Prostate gland (tissue), 2 donors: ENCODE measurements around the gene ORC5. TPM values are rescaled to one million over a fixed set of nuclear protein-coding genes. Genes with fewer than 3 reads are reported as not detected.
"Not testable (repeated sequence)": the region's sequence is repeated elsewhere in the genome, so short reads cannot be mapped to it uniquely, and the experiment has no call there.

Experiments
- DNase-seq: peaks from one replicate; pipeline ENCODE4 v3.0.0-alpha.2; 2019; ENCODE audit warnings: low spot score
- H3K27ac ChIP-seq, 2 donors: fragments of 200-600 bp; sonication (generic); 2 replicates each; pipeline ENCODE4 v1.5.1; 2017 to 2019
- H3K27me3 ChIP-seq: fragments of 200-600 bp; sonication (generic); replicated peaks from 2 replicates; pipeline ENCODE4 v1.5.1; 2019; ENCODE audit not compliant: insufficient read depth
- H3K36me3 ChIP-seq, 2 donors: fragments of 200-600 bp; sonication (generic); 1 replicate in 1 of 2; 2 replicates in 1 of 2; pipeline versions ENCODE4 v1.5.1 to v1.8.1; 2017 to 2019
- H3K4me1 ChIP-seq: fragments of 200-600 bp; sonication (generic); replicated peaks from 2 replicates; pipeline ENCODE4 v1.5.1; 2019
- H3K4me3 ChIP-seq, 2 donors: fragments of 200-600 bp; sonication (generic); 2 replicates each; pipeline ENCODE4 v1.5.1; 2017 to 2019
- H3K9me3 ChIP-seq: fragments of 200-600 bp; sonication (generic); 2 replicates; pipeline ENCODE4 v1.5.1; 2017
- POLR2A ChIP-seq: fragments of 450-650 bp; IDR thresholded peaks from one replicate; pipeline ENCODE4 v1.6.1; 2016; ENCODE audit warnings: antibody characterized with exemption, mild to moderate bottlenecking
- POLR2AphosphoS5 ChIP-seq: sonication (generic); formaldehyde crosslinking; IDR thresholded peaks from one replicate; pipeline ENCODE4 v1.6.1; 2017; ENCODE audit warnings: antibody characterized with exemption
- WGBS: methylation state at CpG from one replicate; pipeline ENCODE4 v1.1.5; 2018; 5-methylcytosine and 5-hydroxymethylcytosine counted together
- intact Hi-C: fragments of 100-400 bp; cut with DNase I; formaldehyde crosslinking; loops from one replicate; pipeline ENCODE4 v1.14.2; 2022
- total RNA-seq, 2 donors: library from RNA; depleted of rRNA; stranded (reverse); fragments of >200 nt; gene quantifications; one replicate each; pipeline ENCODE4 v1.1.0, GENCODE V29; 2016
- TF ChIP-seq, protein P1 (sequence below), 4 experiments: fragments of 200-600 bp in 2 of 4; fragments of 450-650 bp in 2 of 4; sonication (generic) in 2 of 4; IDR thresholded peaks; 1 replicate in 3 of 4; 2 replicates in 1 of 4; pipeline ENCODE4 v1.5.1; 2016 to 2019; ENCODE audit warnings: antibody characterized with exemption in 4 of 4, mild to moderate bottlenecking in 2 of 4, moderate library complexity in 2 of 4

ORC5 gene
- total RNA-seq, 2 donors from 2014 or later: 31.6 to 50.5 TPM

DNA sequence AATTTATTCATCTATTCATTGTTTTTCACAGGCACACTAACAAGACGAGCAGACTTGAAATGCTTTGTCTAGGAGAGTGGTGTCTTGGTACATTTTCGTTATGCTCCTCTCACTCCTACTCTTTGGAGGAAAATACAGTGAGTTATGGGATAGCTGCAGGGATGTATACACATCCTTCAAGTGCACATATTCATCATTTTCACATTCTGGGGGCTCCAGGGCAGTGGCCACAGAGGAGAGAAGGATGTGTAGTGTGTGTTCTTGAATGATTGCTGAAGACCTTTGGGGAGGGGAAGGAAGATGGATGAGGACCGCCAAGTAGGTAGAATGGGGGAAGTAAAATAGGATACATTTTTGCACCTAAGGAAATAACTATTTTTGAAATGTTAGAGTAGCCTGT lies 34.8 kb upstream of the ORC5 start:
- H3K4me1 ChIP-seq: no peaks in the 10 kb centered on the region
- H3K36me3 ChIP-seq: no peaks in the 10 kb centered on the region
- no peaks in the 10 kb centered on the region for H3K27me3 ChIP-seq
- no peak overlapping the region for H3K27ac ChIP-seq
- TF ChIP-seq POLR2A: no peak
- no peak for TF ChIP-seq POLR2AphosphoS5
- TF ChIP-seq, protein P1, sequence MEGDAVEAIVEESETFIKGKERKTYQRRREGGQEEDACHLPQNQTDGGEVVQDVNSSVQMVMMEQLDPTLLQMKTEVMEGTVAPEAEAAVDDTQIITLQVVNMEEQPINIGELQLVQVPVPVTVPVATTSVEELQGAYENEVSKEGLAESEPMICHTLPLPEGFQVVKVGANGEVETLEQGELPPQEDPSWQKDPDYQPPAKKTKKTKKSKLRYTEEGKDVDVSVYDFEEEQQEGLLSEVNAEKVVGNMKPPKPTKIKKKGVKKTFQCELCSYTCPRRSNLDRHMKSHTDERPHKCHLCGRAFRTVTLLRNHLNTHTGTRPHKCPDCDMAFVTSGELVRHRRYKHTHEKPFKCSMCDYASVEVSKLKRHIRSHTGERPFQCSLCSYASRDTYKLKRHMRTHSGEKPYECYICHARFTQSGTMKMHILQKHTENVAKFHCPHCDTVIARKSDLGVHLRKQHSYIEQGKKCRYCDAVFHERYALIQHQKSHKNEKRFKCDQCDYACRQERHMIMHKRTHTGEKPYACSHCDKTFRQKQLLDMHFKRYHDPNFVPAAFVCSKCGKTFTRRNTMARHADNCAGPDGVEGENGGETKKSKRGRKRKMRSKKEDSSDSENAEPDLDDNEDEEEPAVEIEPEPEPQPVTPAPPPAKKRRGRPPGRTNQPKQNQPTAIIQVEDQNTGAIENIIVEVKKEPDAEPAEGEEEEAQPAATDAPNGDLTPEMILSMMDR (IDR thresholded peaks at IDR 0.05): no peak
- H3K9me3 ChIP-seq: no peaks in the 10 kb centered on the region
- intact Hi-C loops: no loop called here
- no peak for DNase-seq
- no peak overlapping the region for H3K4me3 ChIP-seq
- WGBS: 77% methylated on average over 3 of the region's 3 CpGs

- Histone ChIP-seq H3K36me3 (no peaks in the 10 kb centered on the region), H3K4me1 (no peaks in the 10 kb centered on the region), H3K27ac (no peak overlapping the region), H3K27me3 (no peaks in the 10 kb centered on the region), H3K4me3 (no peak overlapping the region), H3K9me3 (no peaks in the 10 kb centered on the region)
- intact Hi-C loops: no loop called here
- DNase-seq: no peak
- no peak for TF ChIP-seq POLR2A
- TF ChIP-seq POLR2AphosphoS5: no peak
- TF ChIP-seq, protein P1 (IDR thresholded peaks at IDR 0.05): no peak
- WGBS: 82% methylated on average over 4 of the region's 4 CpGs
These were observed 33.9 kb upstream of the ORC5 start for GRCh38 chr7:104241538-104242209.

GRCh38 chr7:104241135-104241534 lies 33.3 kb upstream of the ORC5 start:
- H3K36me3 ChIP-seq: no peaks in the 10 kb centered on the region
- H3K9me3 ChIP-seq: no peaks in the 10 kb centered on the region
- intact Hi-C loops: no loop called here
- H3K4me3 ChIP-seq: no peak overlapping the region
- TF ChIP-seq POLR2AphosphoS5 (no peak), POLR2A (no peak)
- TF ChIP-seq, protein P1 (IDR thresholded peaks at IDR 0.05): no peak
- no peak overlapping the region for H3K27ac ChIP-seq
- H3K4me1 ChIP-seq: no peaks in the 10 kb centered on the region
- 97% methylated on average over 3 of the region's 3 CpGs for WGBS
- no peak for DNase-seq
- no peaks in the 10 kb centered on the region for H3K27me3 ChIP-seq

DNA sequence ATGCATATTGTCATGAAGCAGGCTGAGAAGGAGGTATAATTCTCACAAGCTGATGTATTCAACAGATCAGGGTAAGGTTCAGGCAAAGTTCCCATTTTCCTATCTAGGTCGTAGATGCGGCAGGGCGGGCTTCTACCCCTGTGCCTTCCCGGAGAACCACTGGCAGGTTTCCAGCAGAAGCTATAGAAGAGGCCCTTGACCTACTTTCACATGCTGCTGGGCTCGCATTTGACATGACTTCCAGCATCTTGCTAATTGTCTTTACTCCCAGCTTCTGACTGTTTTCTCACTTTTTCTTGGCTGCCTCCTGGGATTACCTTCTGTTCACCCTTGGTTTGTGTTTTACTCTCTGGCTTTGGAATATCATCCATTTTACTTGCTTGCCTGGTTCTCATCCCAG lies 32.6 kb upstream of the ORC5 start:
- TF ChIP-seq POLR2A: no peak
- no peak for TF ChIP-seq POLR2AphosphoS5
- TF ChIP-seq, protein P1 (IDR thresholded peaks at IDR 0.05): no peak
- no peak overlapping the region for H3K4me3 ChIP-seq
- H3K27me3 ChIP-seq: no peaks in the 10 kb centered on the region
- no peak overlapping the region for H3K27ac ChIP-seq
- H3K36me3 ChIP-seq: no peaks in the 10 kb centered on the region
- intact Hi-C loops: no loop called here
- H3K4me1 ChIP-seq: no peaks in the 10 kb centered on the region
- WGBS: 70% methylated on average over 5 of the region's 5 CpGs
- no peaks in the 10 kb centered on the region for H3K9me3 ChIP-seq
- no peak for DNase-seq

DNA sequence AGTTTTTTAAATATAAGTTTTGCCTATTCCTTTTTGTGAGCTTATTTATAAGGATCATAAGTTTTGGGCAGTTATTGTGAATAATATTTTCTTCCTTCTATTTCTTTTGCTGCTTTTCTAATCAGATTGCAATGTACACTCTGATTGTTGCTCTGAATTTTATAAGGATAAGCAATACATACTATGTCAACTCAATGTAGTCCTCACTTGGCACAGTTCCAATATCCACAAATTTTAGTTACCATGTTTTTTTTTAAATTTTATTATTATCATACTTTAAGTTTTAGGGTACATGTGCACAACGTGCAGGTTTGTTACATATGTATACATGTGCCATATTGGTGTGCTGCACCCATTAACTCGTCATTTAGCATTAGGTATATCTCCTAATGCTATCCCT lies 27.2 kb upstream of the ORC5 start:
- not testable (repeated sequence) for H3K9me3 ChIP-seq, DNase-seq, H3K4me3 ChIP-seq, H3K27ac ChIP-seq, H3K36me3 ChIP-seq, H3K4me1 ChIP-seq, H3K27me3 ChIP-seq
- 79% methylated on average over 2 of the region's 2 CpGs for WGBS
- intact Hi-C loops: loop anchor here (5.0 kb wide), 2 partner anchors 612 to 682 kb away; no protein-coding TSS in a partner anchor
